Epidermal melanocyte (primary cell): Measurements from ENCODE around the gene MRRF.

Experiments
- DNase-seq: peaks from one replicate; pipeline ENCODE4 v3.0.0; 2011; ENCODE audit warnings: low spot score; ENCODE audit not compliant: insufficient read length

MRRF gene

GRCh38 chr9:122380293-122380692, 115.6 kb downstream of the MRRF start:
- DNase-seq = no peak
